NOMO-1 (cell line): ENCODE measurements around the gene CEMIP.

Experiments used
- DNase-seq, 2 experiments: peaks; one replicate each; lab custom pipeline; 2025; ENCODE audit not compliant: unreplicated experiment in 2 of 2; lab: John Stamatoyannopoulos, UW

Gene CEMIP

DNA sequence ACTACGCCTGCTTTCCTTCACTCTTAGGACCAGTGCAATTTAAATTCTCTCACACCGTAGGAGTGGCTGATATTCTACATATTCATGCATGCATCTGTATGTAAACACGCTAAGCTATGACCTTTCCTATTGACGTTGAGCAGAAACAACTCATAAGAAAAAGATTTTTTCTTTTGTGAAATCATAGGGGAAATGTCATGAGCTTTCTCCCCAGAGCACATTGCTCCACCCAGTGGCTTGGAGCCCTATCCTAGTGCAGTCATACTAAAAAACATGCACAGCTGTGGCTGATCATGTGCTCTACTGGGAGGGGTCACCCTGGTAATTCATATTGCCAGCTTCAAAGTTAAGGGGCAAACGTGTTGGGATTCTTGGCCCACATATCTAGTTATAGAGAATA lies 212.3 kb downstream of the CEMIP start:
- peak; percentile 26 to 40 for DNase-seq

DNA sequence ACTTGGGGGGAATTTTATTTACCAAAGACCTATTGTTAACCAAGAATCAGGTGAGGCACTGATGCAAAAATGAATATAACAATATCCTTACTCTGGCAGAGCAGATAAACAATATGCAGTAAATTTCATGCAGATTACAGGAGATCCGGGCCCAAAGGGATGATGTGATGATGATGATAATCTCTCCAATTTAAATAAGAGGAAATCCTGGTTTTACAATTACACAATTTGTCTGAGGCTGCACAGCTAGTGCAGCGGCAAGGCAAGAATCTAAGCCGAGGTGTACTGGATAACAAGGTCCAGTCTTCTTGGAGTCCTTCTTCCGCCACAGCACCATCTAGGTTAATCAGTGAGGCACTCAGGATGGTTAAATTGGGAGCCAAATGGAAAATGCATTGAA lies 212.8 kb downstream of the CEMIP start:
- peak in 1 of 2 experiments; percentile 55 for DNase-seq

DNA sequence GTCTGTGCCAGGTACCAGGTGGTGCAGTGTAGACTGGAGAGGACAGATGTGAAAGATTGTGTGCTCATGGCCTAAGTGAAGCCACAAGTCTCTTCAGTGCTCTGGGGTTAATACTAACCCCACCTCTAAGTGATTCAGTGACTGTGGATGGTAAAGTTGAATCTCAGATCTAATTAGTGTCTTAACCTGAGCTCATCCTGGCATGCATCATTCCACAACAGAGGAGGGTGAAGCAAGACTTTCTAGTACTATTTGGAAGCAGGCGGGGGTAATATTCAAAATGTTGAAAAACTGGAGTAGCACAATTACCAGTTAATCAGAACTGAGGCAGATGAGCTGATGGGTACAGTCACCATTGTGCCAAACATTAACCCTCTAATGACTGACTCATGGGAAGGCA lies 213.3 kb downstream of the CEMIP start:
- DNase-seq = no peak

DNA sequence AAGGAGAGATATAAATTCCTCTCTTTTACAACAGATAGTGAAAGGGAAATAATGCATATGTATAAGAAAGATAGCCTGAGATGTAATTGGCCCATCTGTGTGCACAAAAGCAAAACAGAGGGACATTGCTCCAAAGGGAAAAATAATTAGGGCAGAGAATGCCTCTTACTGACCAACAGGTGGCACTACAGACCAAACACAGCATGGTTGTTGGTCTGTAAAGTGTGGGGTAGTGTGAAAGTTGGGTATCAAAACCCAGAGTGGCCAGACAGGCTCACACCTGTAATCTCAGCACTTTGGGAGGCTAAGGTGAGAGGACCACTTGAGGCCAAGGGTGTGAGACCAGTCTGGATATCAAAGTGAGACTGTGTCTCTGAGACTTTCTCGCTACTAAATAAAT lies 217.1 kb downstream of the CEMIP start:
- DNase-seq = peak in 1 of 2 experiments; percentile 11

DNA sequence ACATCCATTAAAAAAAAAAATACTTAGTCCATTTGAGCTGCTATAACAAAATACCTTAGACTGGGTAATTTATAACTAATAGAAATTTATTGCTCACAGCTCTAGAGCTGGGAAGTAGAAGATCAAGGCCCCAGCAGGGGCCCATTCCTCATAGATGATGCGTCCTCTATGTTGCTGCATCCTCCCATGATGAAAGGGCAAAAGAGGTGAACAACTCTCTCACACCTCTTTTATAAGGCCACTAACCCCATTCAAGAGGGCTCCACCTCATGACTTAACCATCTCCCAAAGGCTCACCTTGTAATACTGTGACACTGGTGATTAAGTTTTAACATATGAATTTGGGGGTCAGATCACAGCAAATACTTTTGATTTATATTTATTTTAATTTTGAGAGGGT lies 218.5 kb downstream of the CEMIP start:
- DNase-seq = no peak

DNA sequence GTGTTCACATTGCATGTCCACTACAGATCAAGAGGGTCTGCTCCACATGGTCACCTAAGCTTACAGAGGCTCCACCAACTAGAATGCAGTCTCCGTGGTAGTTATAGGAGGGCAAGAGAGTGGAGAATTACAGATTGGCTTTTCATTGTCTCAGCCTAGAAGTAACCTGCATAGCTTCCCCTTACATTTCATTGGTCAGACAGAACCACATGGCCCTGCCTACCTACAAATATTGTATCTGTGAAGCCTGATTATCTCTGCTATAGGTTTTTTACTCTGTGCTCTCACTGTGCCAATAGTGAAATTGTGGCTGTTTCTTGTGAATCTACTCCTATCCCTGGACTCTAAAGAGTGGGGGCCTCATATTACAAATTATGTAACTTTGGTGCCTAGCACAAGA lies 219.1 kb downstream of the CEMIP start:
- no peak for DNase-seq

DNA sequence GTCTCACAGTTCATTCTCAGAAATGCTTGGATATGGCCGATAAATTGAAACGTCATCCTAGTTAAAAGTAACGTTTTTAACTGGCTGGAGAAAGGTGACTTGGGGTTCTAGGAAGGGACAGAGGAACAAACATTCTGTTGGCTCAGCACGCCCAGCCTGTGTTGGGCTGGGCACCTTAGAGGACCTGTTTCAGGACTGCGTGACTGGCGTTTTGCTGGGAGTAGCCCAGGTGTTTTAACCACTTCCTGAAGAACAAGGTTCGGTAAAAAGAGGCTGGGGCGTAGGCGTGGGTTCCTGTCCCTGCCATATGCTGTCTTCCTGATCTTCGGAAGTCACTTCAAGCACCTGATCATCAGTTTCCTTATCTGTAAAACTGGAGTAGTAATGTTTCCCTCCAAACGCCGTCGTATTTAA lies 220.5 kb downstream of the CEMIP start:
- DNase-seq = peak in 1 of 2 experiments; percentile 51

DNA sequence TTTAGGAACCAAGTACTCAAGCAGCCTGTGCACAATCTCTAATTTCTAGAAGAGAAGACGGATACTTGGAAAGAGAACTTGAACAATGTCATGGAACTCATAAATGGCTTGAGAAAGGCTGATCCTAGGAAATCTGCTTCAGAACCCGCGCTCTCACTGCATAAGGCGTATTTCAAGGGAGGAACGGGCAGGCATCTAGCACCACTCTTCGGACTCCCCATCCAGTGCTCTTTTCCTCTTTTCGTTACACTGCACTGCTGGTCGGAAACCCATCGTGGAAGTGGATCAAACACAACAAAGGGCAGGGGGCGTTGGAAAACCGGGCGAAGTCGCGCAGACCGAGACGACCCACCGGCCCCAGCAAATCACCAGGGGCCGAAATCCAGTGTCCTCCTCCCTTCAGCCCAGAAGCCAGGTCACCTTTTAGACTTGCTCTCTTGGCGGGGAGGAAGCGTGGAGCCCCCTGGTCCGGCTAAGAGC lies 221.0 kb downstream of the CEMIP start:
- DNase-seq = peak in 1 of 2 experiments; percentile 31

DNA sequence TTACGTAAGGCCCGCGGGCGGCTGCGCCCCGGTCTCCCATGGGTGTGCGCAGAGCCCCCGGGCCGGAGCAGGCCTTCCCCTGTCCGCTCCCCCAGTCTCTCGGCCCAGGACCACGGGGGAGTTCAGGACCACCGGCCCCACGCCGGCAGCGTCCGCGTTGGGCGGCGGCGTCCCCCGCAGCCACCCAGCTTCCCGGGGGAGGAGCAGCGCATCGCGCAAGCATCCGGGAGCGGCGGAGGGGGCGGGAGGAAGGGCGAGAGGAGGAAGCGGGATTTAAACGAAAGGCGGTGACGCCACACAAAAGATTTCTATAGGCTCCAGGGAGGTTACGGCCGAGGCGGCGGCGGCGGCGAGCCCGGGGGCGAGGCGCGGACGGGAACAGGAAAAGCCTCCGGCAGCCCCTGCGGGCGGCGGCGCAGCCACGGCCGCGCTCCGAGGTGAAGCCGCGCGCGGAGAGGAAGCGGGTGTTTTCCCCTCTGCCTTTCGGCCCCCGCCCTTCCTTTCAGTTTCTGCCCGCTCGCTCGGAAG lies 221.5 kb downstream of the CEMIP start, which contains the start of gene TLNRD1:
Gene TLNRD1, plus strand, starts transcription at position 300 of the 528 bp plus-strand sequence. CDS start 1,349 bp downstream, outside the sequence.
- DNase-seq = peak; percentile 91 to 93
